Measurements from ENCODE around the gene FGF14.

- TF ChIP-seq CTCF (IDR thresholded peaks at IDR 0.05) (no peak), EZH2 (IDR thresholded peaks at IDR 0.05; ENCODE audit: borderline replicate concordance, insufficient read depth, low read depth, low read length, poor library complexity, severe bottlenecking) (no peak)
These were observed 720.0 kb downstream of the FGF14 start for GRCh38 chr13:101681834-101682233.

Measured in B cell (primary cell).